Ishikawa (cell line): Measurements from ENCODE around the gene ARMC7.

Experiments
- CREB1 ChIP-seq: IDR thresholded peaks from 2 replicates; pipeline ENCODE4 v1.6.1; 2012; ENCODE audit warnings: low read depth
- EP300 ChIP-seq: IDR thresholded peaks from 2 replicates; pipeline ENCODE4 v1.6.1; 2012; ENCODE audit warnings: borderline replicate concordance
- RAD21 ChIP-seq: IDR thresholded peaks from 2 replicates; pipeline ENCODE4 v1.6.1; 2012; ENCODE audit warnings: low read depth
- TAF1 ChIP-seq: IDR thresholded peaks from 2 replicates; pipeline ENCODE4 v1.6.1; 2012; ENCODE audit warnings: low read depth, mild to moderate bottlenecking
- YY1 ChIP-seq: IDR thresholded peaks from 2 replicates; pipeline ENCODE4 v1.6.1; 2012; ENCODE audit warnings: low read depth
- TF ChIP-seq, protein P1 (sequence below): IDR thresholded peaks from 2 replicates; pipeline ENCODE4 v1.6.1; 2012

DNA sequence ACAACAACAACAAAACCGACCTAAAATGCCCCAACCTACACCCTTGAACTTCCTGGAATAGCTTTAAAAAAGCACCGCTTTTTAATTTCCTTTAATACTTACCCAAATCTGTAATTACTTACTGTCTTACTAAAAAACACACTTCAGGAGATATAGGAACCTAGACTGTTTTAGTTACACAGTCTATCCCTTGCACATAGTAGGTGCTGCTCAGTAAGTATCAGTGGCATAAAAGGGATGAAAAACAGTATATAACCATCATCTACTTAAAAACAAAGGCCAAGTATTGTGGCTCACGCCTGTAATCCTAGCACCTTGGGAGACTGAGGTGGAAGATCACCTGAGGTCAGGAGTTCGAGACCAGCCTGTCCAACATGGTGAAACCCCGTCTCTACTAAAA lies 66.9 kb downstream of the ARMC7 start:
- TF ChIP-seq TAF1: no peak
- TF ChIP-seq RAD21: no peak
- TF ChIP-seq, protein P1, sequence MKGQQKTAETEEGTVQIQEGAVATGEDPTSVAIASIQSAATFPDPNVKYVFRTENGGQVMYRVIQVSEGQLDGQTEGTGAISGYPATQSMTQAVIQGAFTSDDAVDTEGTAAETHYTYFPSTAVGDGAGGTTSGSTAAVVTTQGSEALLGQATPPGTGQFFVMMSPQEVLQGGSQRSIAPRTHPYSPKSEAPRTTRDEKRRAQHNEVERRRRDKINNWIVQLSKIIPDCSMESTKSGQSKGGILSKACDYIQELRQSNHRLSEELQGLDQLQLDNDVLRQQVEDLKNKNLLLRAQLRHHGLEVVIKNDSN: no peak
- no peak for TF ChIP-seq EP300
- no peak for TF ChIP-seq YY1
- TF ChIP-seq CREB1: no peak
